ENCODE measurements around the gene DEUP1.

The DEUP1 gene

DNA sequence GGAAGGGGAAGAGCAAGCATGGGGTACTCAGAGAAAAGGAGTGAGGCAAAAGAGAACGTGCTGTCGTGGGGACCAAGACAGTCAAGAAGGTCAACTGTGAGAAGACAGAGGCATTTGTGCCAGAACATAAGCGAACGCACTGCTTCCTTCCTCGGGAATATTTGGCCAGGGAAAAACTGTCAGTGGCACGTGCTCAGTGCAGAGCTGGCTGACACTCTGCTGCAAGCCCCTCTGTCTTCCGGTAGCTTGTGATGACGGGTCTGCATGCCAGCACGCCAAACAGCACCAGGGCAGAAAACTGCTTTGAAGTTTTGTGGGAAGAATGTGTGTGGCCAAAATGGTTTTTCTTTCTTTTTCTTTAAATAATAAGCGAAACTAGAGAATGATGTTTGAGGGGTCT is 152.0 kb downstream of the DEUP1 start:
- no peak overlapping the region for H3K9ac ChIP-seq (ENCODE audit: low read length)
- no peaks in the 10 kb centered on the region for H3K27me3 ChIP-seq (ENCODE audit: control insufficient read depth, insufficient read depth, low read length)
- no peak overlapping the region for H3K4me3 ChIP-seq (ENCODE audit: low read length)
- H3K4me1 ChIP-seq (ENCODE audit: control insufficient read depth, insufficient read depth, low read length): peaks cover 13% of the 10 kb centered on the region
- H3K27ac ChIP-seq (ENCODE audit: low read depth, low read length): no peak overlapping the region
- no peaks in the 10 kb centered on the region for H3K36me3 ChIP-seq (ENCODE audit: control insufficient read depth, insufficient read depth, low read length)

DNA sequence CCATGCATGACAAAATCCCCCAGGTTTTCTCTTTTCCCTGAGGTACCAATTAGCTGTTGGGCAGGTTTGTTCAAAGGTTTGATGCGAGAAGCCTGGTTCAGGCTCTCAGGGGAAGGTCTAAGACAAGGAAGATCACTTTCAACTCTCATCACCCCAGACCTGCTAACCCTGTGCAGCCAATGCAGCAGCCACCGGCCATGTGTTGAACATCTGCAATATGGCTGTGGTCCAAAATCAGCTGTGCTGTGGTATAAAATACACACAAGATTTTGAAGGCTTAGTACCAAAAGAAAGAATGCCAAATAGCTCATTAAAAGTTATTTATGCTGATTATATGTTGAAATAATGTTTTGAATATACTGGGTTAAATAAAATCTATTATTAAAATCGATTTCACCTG is 154.2 kb downstream of the DEUP1 start:
- Histone ChIP-seq H3K27ac (ENCODE audit: low read depth, low read length) (no peak overlapping the region), H3K27me3 (ENCODE audit: control insufficient read depth, insufficient read depth, low read length) (no peaks in the 10 kb centered on the region), H3K36me3 (ENCODE audit: control insufficient read depth, insufficient read depth, low read length) (no peaks in the 10 kb centered on the region), H3K4me3 (ENCODE audit: low read length) (no peak overlapping the region), H3K4me1 (ENCODE audit: control insufficient read depth, insufficient read depth, low read length) (peaks cover 13% of the 10 kb centered on the region), H3K9ac (ENCODE audit: low read length) (no peak overlapping the region)

DNA sequence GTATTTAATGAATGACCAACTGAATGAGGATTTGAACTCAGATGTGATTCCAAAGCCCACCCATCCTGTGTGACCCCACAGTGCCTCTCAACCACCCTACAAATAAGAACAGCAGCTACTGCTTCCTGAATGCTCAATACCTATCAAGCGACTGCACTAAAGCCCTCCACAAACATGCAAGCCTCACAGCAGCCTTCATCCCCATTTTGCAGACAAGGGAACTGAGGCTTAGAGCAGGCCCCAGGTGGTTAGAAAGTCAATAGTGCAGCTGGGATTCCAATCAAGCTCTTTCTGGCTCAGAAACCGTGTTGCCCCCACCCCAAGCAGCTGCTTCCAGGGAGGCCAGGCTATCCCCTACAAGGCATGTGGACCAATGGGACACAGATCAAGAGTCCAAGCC is 155.4 kb downstream of the DEUP1 start:
- Histone ChIP-seq H3K9ac (ENCODE audit: low read length) (no peak overlapping the region), H3K27me3 (ENCODE audit: control insufficient read depth, insufficient read depth, low read length) (no peaks in the 10 kb centered on the region), H3K4me1 (ENCODE audit: control insufficient read depth, insufficient read depth, low read length) (peaks cover 13% of the 10 kb centered on the region), H3K4me3 (ENCODE audit: low read length) (no peak overlapping the region), H3K36me3 (ENCODE audit: control insufficient read depth, insufficient read depth, low read length) (no peaks in the 10 kb centered on the region), H3K27ac (ENCODE audit: low read depth, low read length) (no peak overlapping the region)

DNA sequence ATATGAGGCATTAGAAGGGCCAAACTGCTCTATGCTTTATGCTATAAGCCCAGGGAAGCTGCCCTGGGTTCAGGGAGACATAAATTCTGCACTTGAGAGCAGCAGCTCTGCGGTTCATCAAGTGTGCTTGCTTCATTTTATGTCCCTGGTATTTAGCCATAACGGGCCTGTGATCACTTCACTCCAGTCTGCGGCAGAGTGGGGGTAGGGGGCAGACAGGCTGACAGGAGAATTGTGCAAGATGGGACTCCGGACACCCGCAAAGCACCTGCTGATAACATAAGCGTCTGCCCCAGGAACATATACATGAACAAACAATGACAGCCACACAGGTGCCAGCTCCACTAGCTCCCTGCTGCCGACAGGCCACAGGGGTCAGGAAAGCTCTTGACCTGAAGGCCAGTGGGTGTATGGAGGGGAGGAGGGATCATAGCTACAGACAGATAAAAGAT is 156.5 kb downstream of the DEUP1 start:
- no peak overlapping the region for H3K4me3 ChIP-seq (ENCODE audit: low read length)
- H3K9ac ChIP-seq (ENCODE audit: low read length): no peak overlapping the region
- H3K4me1 ChIP-seq (ENCODE audit: control insufficient read depth, insufficient read depth, low read length): peaks cover 13% of the 10 kb centered on the region
- no peaks in the 10 kb centered on the region for H3K36me3 ChIP-seq (ENCODE audit: control insufficient read depth, insufficient read depth, low read length)
- no peaks in the 10 kb centered on the region for H3K27me3 ChIP-seq (ENCODE audit: control insufficient read depth, insufficient read depth, low read length)
- no peak overlapping the region for H3K27ac ChIP-seq (ENCODE audit: low read depth, low read length)
